AG10803 (cell line): ENCODE data around the gene MYG1.

Experiments
- DNase-seq: peaks from one replicate; pipeline ENCODE4 v3.0.0; 2010; ENCODE audit warnings: low read depth
- H3K4me3 ChIP-seq: 2 replicates; pipeline ENCODE4 v1.5.1; 2011; ENCODE audit warnings: mild to moderate bottlenecking, low read length, control low read depth
- CTCF ChIP-seq: conservative IDR thresholded peaks from 2 replicates; pipeline ENCODE4 v1.5.1; 2011; ENCODE audit warnings: mild to moderate bottlenecking, low read length, control low read depth, inconsistent platforms

The MYG1 gene

GRCh38 chr12:53299454-53300180, at the start of gene MYG1:
TSS of gene MYG1 (plus strand) at chr12:53299695. CDS start at chr12:53299738, 43 bp downstream.
- peak; percentile 84 for DNase-seq
- peak within 1 kb of the TSS; percentile 95 for H3K4me3 ChIP-seq
- peak; percentile 30 for TF ChIP-seq CTCF

GRCh38 chr12:53251477-53252348, 47.8 kb upstream of the MYG1 start:
- H3K4me3 ChIP-seq = peak overlapping the region; percentile 82
- peak; percentile 55 for TF ChIP-seq CTCF
- peak; percentile 67 for DNase-seq

- TF ChIP-seq CTCF = no peak; the same call in 1 of the 2 replicates
- H3K4me3 ChIP-seq = peak overlapping the region; percentile 82
- DNase-seq = peak; percentile 18
These were observed 47.1 kb upstream of the MYG1 start for GRCh38 chr12:53252349-53252916.

- DNase-seq = no peak
- TF ChIP-seq CTCF = no peak
- peak overlapping the region; percentile 82 for H3K4me3 ChIP-seq
These were observed 46.2 kb upstream of the MYG1 start for GRCh38 chr12:53253298-53253697.

GRCh38 chr12:53254816-53255545, 44.5 kb upstream of the MYG1 start:
- no peak overlapping the region for H3K4me3 ChIP-seq
- no peak for DNase-seq
- no peak for TF ChIP-seq CTCF

- no peak for DNase-seq
- no peak for TF ChIP-seq CTCF
- no peak overlapping the region for H3K4me3 ChIP-seq
These were observed 43.5 kb upstream of the MYG1 start for GRCh38 chr12:53255996-53256395.
